Measurements from ENCODE around the gene RALA.

GRCh38 chr7:39672176-39672575, 48.8 kb downstream of the RALA start:
- TF ChIP-seq BHLHE40 (IDR thresholded peaks at IDR 0.05; ENCODE audit: low read length) = no peak
- TF ChIP-seq CBFB (CRISPR knock-in tag; IDR thresholded peaks at IDR 0.05) = no peak
- no peak for TF ChIP-seq ZNF460 (CRISPR knock-in tag; IDR thresholded peaks at IDR 0.05; ENCODE audit: borderline replicate concordance)
- TF ChIP-seq BORCS8-MEF2B (CRISPR knock-in tag; IDR thresholded peaks at IDR 0.05) = no peak
- no peak for TF ChIP-seq EZH2 (conservative IDR thresholded peaks at IDR 0.05; ENCODE audit: low read depth, low read length)
- no peak for TF ChIP-seq MXI1 (IDR thresholded peaks at IDR 0.05; ENCODE audit: borderline replicate concordance, low read depth, low read length)
- no peak for TF ChIP-seq CTCF (CRISPR knock-in tag; IDR thresholded peaks at IDR 0.05)
